Fibroblast of skin of back (primary cell): Measurements from ENCODE around the gene RHBDF2.

Experiments
- DNase-seq: peaks from one replicate; pipeline ENCODE4 v3.0.0-alpha.2; 2013

RHBDF2 gene

GRCh38 chr17:76478730-76479514 is 22.3 kb downstream of the RHBDF2 start:
- no peak for DNase-seq

DNA sequence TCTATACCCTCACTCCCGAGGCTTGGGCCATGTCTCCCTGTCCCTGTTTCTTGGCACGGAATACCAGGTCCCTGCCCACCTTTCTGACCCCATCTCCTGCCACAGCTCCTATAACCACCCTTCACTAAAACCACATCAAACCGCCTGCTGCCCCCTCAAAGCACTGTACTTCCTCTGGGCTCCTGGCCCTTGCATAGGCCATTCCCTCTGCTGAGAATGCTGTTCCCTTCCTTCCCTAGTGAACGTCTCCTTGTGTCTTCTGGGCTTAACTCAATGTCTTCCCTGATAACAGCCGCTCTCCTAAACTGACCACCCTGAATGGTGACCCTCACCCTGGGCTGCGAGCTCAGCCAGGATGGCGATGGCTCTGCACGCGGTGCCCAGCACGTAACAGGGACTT is 23.1 kb downstream of the RHBDF2 start:
- no peak for DNase-seq

DNA sequence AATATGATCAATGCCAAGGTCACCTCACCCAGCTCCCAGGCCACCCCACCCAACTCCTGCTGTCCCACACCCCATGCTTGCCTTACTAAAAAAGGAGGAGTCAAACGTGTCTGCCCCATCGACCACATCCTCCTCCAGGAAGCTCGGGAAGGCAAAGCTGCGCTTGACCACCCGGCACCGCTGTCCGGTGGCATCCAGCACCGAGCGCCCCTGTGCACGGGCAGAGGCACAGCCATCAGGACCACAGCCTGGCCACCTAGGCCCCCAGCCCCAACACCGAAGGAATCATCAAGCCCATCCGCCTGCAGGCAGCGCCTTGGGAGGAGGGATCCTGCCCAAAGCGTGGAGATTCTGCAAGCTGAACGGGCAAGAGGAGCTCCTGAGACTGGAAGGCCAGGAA is 23.6 kb downstream of the RHBDF2 start:
- no peak for DNase-seq

GRCh38 chr17:76476736-76477135 is 24.5 kb downstream of the RHBDF2 start:
- DNase-seq: no peak

DNA sequence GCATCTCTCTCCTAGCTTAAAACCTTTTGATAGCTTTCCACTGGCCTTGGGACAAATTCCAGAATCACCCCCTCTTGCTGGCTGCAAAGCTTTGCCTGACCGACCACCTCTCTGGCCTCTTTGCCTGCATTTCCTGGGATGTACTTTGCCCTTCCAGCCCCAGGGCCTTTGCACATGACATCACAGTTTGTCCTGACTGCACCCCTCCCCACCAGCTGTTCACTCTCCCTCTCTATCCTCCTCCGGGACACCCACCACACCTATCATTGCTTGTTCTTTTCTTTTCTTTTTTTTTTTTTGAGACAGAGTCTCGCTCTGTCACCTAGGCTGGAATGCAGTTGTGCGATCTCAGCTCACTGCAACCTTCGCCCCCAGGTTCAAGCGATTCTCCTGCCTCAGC is 25.9 kb downstream of the RHBDF2 start:
- DNase-seq: no peak

DNA sequence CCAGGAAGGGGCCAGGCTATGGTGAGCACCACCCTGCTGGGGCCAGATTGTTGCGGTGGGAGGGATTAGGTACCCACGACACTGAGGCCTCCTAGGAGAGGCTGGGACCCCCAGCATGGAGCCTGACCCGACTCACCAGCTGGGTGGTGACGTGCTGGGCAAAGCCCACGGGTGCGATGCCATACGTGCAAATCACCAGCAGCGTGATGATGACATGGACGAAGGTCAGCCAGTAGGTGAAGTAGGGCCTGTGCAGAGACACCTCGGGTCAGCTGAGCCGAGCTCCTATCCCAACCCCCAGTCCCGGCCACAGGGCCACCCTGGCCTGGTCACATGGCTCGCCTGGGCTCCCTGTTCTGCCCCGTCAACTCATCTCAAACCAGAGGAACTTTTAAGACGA is 26.3 kb downstream of the RHBDF2 start:
- no peak for DNase-seq

GRCh38 chr17:76474238-76474637 is 27.0 kb downstream of the RHBDF2 start:
- DNase-seq: no peak

GRCh38 chr17:76473541-76473985 is 27.7 kb downstream of the RHBDF2 start:
- DNase-seq: no peak

GRCh38 chr17:76472726-76473125 is 28.5 kb downstream of the RHBDF2 start:
- no peak for DNase-seq

- DNase-seq: no peak
These were observed 29.0 kb downstream of the RHBDF2 start for GRCh38 chr17:76472258-76472645.

- no peak for DNase-seq
These were observed 29.5 kb downstream of the RHBDF2 start for GRCh38 chr17:76471498-76472257.

- DNase-seq: no peak
These were observed 31.1 kb downstream of the RHBDF2 start for GRCh38 chr17:76469991-76470739.

- DNase-seq: no peak
These were observed 31.9 kb downstream of the RHBDF2 start for GRCh38 chr17:76469076-76469990.

- DNase-seq: no peak
These were observed 32.6 kb downstream of the RHBDF2 start for GRCh38 chr17:76468634-76469010.

- no peak for DNase-seq
These were observed 33.2 kb downstream of the RHBDF2 start for GRCh38 chr17:76467809-76468633.

DNA sequence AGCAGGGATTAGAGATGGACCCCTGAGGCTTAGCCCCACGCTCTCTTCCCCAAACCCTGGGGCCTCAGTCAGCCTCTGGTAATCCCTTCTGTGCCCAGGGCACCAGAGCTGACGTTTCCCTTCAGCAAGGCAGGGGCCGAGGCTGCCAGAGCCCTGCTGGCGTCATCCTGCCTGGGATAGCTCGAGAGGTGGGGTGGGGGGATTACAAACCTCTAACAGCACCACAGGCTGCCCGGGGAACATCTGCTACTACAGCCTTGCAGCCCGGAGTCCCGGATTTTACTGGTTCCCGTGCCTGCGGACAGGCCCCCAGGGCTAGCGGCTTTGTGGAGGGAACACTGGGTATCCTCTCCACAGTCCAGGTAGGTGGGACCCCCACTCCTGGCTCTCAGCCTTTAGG is 33.9 kb downstream of the RHBDF2 start, which contains the start of gene AANAT:
AANAT (plus strand) TSS at position 238 of the 400 bp plus-strand sequence. CDS start 1,144 bp downstream, outside the sequence.
- DNase-seq: no peak

DNA sequence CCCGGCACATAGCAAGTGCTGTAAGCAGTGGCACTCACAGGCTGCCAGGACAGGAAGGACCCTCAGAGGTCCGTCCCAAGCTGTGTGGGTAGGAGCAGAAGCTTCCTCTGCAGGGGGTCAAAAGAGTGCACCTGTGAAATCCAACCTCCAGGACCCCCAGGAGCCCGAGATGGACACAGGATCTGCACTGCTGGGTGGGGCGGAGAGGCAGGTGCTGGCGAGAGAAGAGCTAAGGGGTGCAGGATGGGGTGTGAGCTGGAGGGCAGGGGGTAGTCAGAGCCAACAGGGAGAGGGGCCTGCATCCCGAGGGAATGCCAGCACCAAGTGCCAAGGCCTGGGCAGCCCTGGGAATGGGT is 34.5 kb downstream of the RHBDF2 start:
- no peak for DNase-seq

DNA sequence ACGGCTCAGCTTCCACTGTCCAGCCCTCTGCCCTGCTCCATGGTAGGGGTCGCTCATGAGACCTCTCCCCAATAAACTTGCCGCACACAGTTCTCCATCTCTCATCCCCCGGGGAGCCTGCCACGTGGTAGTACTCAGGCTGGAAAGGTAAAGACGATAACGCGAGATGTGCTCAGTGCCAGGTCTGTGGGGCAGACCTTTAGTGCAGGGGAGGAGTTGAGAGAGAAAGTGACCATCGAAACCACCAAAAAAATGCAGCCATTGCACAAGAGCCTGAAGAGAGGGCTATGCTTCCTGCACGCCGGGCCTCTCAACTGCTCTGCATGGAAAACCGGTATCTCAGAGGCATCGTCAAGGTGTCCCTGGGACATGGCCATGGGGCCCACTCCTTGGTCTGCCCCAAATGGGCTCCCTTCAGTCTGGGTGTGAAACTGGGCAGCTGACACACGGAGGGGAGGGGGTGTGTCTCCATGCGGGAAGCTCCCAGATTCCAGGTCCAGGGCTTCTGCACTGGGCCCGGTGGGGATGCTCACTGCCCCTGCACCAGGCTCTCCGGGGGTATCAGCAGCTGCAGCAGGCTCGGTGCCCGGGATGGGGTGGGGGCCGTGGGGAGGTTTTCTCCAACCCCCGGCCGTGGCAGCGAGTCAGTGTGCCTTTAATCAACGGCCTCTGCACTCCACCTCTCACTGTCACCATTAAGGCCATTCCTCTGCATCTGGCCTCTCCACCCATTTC is 38.5 kb downstream of the RHBDF2 start:
- DNase-seq: no peak

DNA sequence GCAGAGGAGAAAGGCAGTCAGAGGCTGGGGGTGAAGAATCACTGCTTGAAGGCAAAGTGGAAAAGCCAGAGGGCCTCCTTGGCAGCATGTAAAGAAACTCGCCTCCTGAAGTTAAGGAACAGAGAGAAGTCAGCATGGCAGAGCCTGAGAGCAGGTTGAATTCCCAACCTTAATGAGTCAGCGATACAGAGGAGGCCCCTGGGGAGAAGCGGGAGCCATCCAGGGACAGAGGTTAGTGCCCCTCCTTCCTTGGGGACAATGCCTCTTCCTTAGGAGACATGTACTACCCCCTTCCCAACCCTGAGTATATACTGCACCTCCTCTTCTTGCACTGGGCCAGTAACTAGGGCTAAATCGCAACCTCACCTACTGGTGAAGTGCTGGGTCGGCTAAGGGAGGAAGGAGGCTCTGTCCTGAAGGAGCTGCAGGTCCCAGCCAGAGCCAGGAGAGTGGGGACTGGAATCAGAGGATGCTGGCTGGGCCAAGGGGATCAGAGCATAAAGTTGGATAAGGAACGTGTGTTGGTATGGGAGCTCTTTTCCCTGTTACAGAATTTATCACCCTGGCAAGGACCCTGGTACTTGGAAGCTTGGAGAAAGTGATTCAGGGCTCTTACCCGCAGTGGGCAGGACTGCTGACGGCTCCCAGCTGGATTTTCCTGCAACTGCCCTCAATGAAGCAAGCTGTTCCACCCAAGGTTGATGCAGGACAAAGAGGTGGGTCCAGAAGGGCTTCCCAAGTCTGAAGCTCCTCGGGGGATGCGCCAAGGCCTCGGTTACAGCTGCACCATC is 39.3 kb downstream of the RHBDF2 start:
- DNase-seq: no peak

DNA sequence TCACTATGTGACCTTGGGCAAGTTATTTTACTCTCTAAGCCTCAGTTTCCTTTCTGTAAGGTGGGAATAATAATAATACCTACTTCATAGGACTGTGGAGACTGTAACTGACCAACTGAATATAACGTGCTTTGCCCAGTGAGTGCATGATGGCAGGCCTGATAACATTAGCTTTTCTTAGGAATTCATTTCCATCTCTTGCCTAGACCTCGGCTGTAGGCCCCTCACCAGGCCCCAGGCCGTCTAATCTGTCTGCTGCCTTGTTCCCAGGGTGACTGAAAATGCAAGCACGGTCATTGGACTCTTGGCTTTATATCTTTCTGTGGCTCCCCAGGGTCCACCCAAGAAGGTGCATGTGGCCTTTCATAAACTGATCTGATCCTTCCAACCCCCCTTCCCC is 41.5 kb downstream of the RHBDF2 start:
- no peak for DNase-seq
